Endothelial cell of umbilical vein (primary cell): Measurements from ENCODE around the gene CALY. TPM values are rescaled to one million over a fixed set of nuclear protein-coding genes. Genes with fewer than 3 reads are reported as not detected.

Source experiments
- BruUV-seq: library from RNA; stranded (reverse); fragments of 400-500 nt; replicated peaks from 2 replicates; lab custom pipeline; 2021; lab: Mats Ljungman, UMichigan
- CTCF ChIA-PET: fragments of 300-600, 350-600 bp; sonication (Branson Sonifier 250); formaldehyde crosslinking; loops from one replicate; lab custom pipeline; 2021; ENCODE audit warnings: antibody characterized with exemption, inconsistent platforms; lab: Charles Lee
- POLR2A ChIA-PET: fragments of 300-600, 350-600 bp; sonication (Branson Sonifier 250); formaldehyde crosslinking; loops from one replicate; lab custom pipeline; 2021; ENCODE audit warnings: antibody characterized with exemption, inconsistent platforms; lab: Charles Lee
- DNase-seq: peaks from one replicate; pipeline ENCODE4 v3.0.0-alpha.2; 2011; ENCODE audit warnings: low read depth, low spot score
- FAIRE-seq: peaks from 2 replicates; lab custom pipeline; 2011; peaks lifted over from hg19 to GRCh38; lab: Jason Lieb, UNC
- H2AFZ ChIP-seq: 2 replicates; pipeline ENCODE4 v1.6.0; 2012; ENCODE audit warnings: low read depth, low read length, control low read depth, inconsistent platforms
- H3K27ac ChIP-seq: 2 replicates; pipeline ENCODE4 v1.5.1; 2011; ENCODE audit warnings: low read depth, mild to moderate bottlenecking, control low read depth, low read length, moderate library complexity; ENCODE audit not compliant: insufficient read depth
- H3K27me3 ChIP-seq, 2 experiments: 2 replicates each; pipeline versions ENCODE4 v1.6.0 to v1.6.1; 2011; ENCODE audit warnings: low read length in 2 of 2, mixed read lengths in 1 of 2; ENCODE audit not compliant: control insufficient read depth in 2 of 2, insufficient read depth in 2 of 2
- H3K36me3 ChIP-seq, 2 experiments: 2 replicates in 1 of 2; 3 replicates in 1 of 2; pipeline ENCODE4 v1.5.1; 2011; ENCODE audit warnings: low read length in 2 of 2, mild to moderate bottlenecking in 1 of 2, moderate library complexity in 1 of 2; ENCODE audit not compliant: control insufficient read depth in 2 of 2, insufficient read depth in 2 of 2; ENCODE audit errors: extremely low read depth in 1 of 2
- H3K4me1 ChIP-seq: 3 replicates; pipeline ENCODE4 v1.5.1; 2011; ENCODE audit warnings: mild to moderate bottlenecking, low read length; ENCODE audit not compliant: control insufficient read depth, insufficient read depth; ENCODE audit errors: extremely low read depth
- H3K4me2 ChIP-seq: 2 replicates; pipeline ENCODE4 v1.6.1; 2011; ENCODE audit warnings: low read length, control low read depth, mixed read lengths; ENCODE audit not compliant: insufficient read depth
- H3K4me3 ChIP-seq, 3 experiments: fragments of 200-600 bp in 1 of 3; sonication (generic), shearing (Covaris generic) in 1 of 3; replicated peaks in 1 of 3; 2 replicates each; pipeline ENCODE4 v1.5.1; 2011 to 2016; ENCODE audit warnings: control low read depth in 3 of 3, low read length in 3 of 3, mild to moderate bottlenecking in 2 of 3, inconsistent platforms in 1 of 3, low read depth in 1 of 3, moderate library complexity in 1 of 3; ENCODE audit not compliant: insufficient read depth in 1 of 3
- H3K79me2 ChIP-seq: 2 replicates; pipeline ENCODE4 v1.6.0; 2012; ENCODE audit warnings: low read length, inconsistent platforms; ENCODE audit not compliant: control insufficient read depth, insufficient read depth
- H3K9ac ChIP-seq: replicated peaks from 2 replicates; pipeline ENCODE3; 2011; ENCODE audit warnings: low read length, control low read depth; ENCODE audit not compliant: insufficient read depth; ENCODE audit errors: extremely low read depth
- H3K9me1 ChIP-seq: replicated peaks from 3 replicates; pipeline ENCODE4 v1.6.0; 2011; ENCODE audit warnings: mild to moderate bottlenecking, low read length; ENCODE audit not compliant: control insufficient read depth, insufficient read depth; ENCODE audit errors: extremely low read depth
- H3K9me3 ChIP-seq: replicated peaks from 2 replicates; pipeline ENCODE4 v1.5.1; 2012; ENCODE audit warnings: low read length, inconsistent platforms; ENCODE audit not compliant: control insufficient read depth, insufficient read depth
- H4K20me1 ChIP-seq: replicated peaks from 2 replicates; pipeline ENCODE3; 2011; ENCODE audit warnings: mild to moderate bottlenecking, low read length; ENCODE audit not compliant: control insufficient read depth, insufficient read depth; ENCODE audit errors: extremely low read depth
- CTCF ChIP-seq, 2 donors: IDR thresholded peaks; 1 replicate in 1 of 2; 2 replicates in 1 of 2; pipeline ENCODE4 v1.5.1; 2011; ENCODE audit warnings: low read length in 2 of 2, mild to moderate bottlenecking in 2 of 2, moderate library complexity in 2 of 2, control low read depth in 1 of 2, inconsistent platforms in 1 of 2, low read depth in 1 of 2; ENCODE audit not compliant: insufficient read depth in 1 of 2; ENCODE audit errors: extremely low read depth in 1 of 2
- EZH2 ChIP-seq: IDR thresholded peaks from 2 replicates; pipeline ENCODE4 v1.6.1; 2012; ENCODE audit warnings: borderline replicate concordance, low read depth, mild to moderate bottlenecking, moderate library complexity, low read length, inconsistent platforms; ENCODE audit not compliant: severe bottlenecking
- FOS ChIP-seq: IDR thresholded peaks from 2 replicates; pipeline ENCODE4 v1.6.1; 2011; ENCODE audit warnings: mild to moderate bottlenecking, low read length, moderate library complexity, borderline replicate concordance; ENCODE audit not compliant: insufficient read depth
- GATA2 ChIP-seq: IDR thresholded peaks from 2 replicates; pipeline ENCODE4 v1.7.0; 2011; ENCODE audit warnings: low read depth, mild to moderate bottlenecking, moderate library complexity, mixed read lengths, low read length; ENCODE audit not compliant: insufficient read length, insufficient read depth
- JUN ChIP-seq: IDR thresholded peaks from 2 replicates; pipeline ENCODE4 v1.6.1; 2011; ENCODE audit warnings: borderline replicate concordance, low read depth; ENCODE audit not compliant: insufficient read length, insufficient read depth
- MAX ChIP-seq: IDR thresholded peaks from 2 replicates; pipeline ENCODE4 v1.6.1; 2011; ENCODE audit not compliant: insufficient read depth, insufficient read length
- MYC ChIP-seq: IDR thresholded peaks from one replicate; pipeline ENCODE4 v1.6.1; 2011; ENCODE audit warnings: mild to moderate bottlenecking, low read depth, low read length
- POLR2A ChIP-seq: IDR thresholded peaks from 2 replicates; pipeline ENCODE4 v1.6.1; 2012; ENCODE audit warnings: low read depth, mild to moderate bottlenecking, control low read depth, low read length
- POLR2AphosphoS5 ChIP-seq: IDR thresholded peaks from 2 replicates; pipeline ENCODE4 v1.6.1; 2012; ENCODE audit warnings: low read depth, mild to moderate bottlenecking, control low read depth, low read length, moderate library complexity; ENCODE audit not compliant: insufficient read depth
- dilution Hi-C: fragments of 300-500 bp; cut with MboI; formaldehyde crosslinking; loops from one replicate; pipeline ENCODE4 v1.15.0; 2019; ENCODE audit warnings: low sequenced_read_pairs; ENCODE audit not compliant: extremely low pct_ligation_motif_present
- intact Hi-C: fragments of 100-400 bp; cut with micrococcal nuclease; formaldehyde crosslinking; loops from one replicate; pipeline ENCODE4 v1.10.0; 2022
- polyA plus RNA-seq, 4 experiments: library from polyadenylated mRNA; depleted of rRNA in 3 of 4; stranded (reverse) in 3 of 4; unstranded in 1 of 4; fragments of >200 nt; gene quantifications; 2 replicates each; pipeline versions ENCODE4 v1.2.1 to v1.2.3, GENCODE V29; 2011 to 2012; ENCODE audit warnings: missing spikeins in 1 of 4
- total RNA-seq: library from RNA; stranded (reverse); gene quantifications from 2 replicates; pipeline ENCODE4 v1.2.3, GENCODE V29; 2021

CALY gene
- total and polyA plus RNA-seq, 2 donors (not counting 3 experiments of a cell fraction or from before 2014, with no cell fraction given): not detected

- no peaks in the 10 kb centered on the region for H3K79me2 ChIP-seq
- H3K27ac ChIP-seq: no peak overlapping the region
- dilution Hi-C loops (no loop called here), intact Hi-C loops (no loop called here)
- TF ChIP-seq EZH2: no peak
- no peak for TF ChIP-seq MAX
- TF ChIP-seq CTCF (IDR thresholded peaks at IDR 0.05; ENCODE audit: extremely low read depth in 1 of 2, insufficient read depth in 1 of 2, low read depth in 1 of 2, low read length in 2 of 2): no peak
- no peak for TF ChIP-seq GATA2
- TF ChIP-seq POLR2AphosphoS5: no peak
- TF ChIP-seq MYC: no peak
- TF ChIP-seq POLR2A: no peak
- no peak for TF ChIP-seq FOS
- TF ChIP-seq JUN: no peak
- no peaks in the 10 kb centered on the region for H3K9me1 ChIP-seq
- H3K4me3 ChIP-seq: no peak overlapping the region
- H3K4me1 ChIP-seq: no peaks in the 10 kb centered on the region
- FAIRE-seq: no peak
- ChIA-PET CTCF (no interaction called here), POLR2A (no interaction called here)
- no peak for DNase-seq
- no peaks in the 10 kb centered on the region for H3K9me3 ChIP-seq
- no peak overlapping the region for H2AFZ ChIP-seq
- no peak overlapping the region for H3K4me2 ChIP-seq
- no peak overlapping the region for H3K9ac ChIP-seq
- H4K20me1 ChIP-seq: no peaks in the 10 kb centered on the region
- BruUV-seq: no TSS peak
- H3K36me3 ChIP-seq: no peaks in the 10 kb centered on the region
- H3K27me3 ChIP-seq: peaks cover 10 to 28% of the 10 kb centered on the region in 2 experiments
Observed at GRCh38 chr10:133338080-133339071, 1.7 kb upstream of the CALY start.
